K562 (cell line): Measurements from ENCODE around the gene SORCS2. TPM values are rescaled to one million over a fixed set of nuclear protein-coding genes. Genes with fewer than 3 reads are reported as not detected.

Experiments used
- BACH1 ChIP-seq: fragments of 200-800 bp; sonication (Bioruptor generic); IDR thresholded peaks from 2 replicates; pipeline ENCODE4 v1.6.1; 2016; ENCODE audit warnings: missing genetic modification characterization, missing compliant biosample characterization
- BHLHE40 ChIP-seq: IDR thresholded peaks from 2 replicates; pipeline ENCODE4 v1.6.1; 2011; ENCODE audit warnings: low read length, improper control_type of control experiment
- DACH1 ChIP-seq: fragments of 450-650 bp; IDR thresholded peaks from 2 replicates; pipeline ENCODE4 v1.6.1; 2018; ENCODE audit not compliant: partially characterized antibody
- E2F1 ChIP-seq: sonication (generic); formaldehyde crosslinking; IDR thresholded peaks from 2 replicates; pipeline ENCODE4 v1.8.1; 2023; ENCODE audit warnings: mild to moderate bottlenecking, missing genetic modification reagents, moderate library complexity
- HDAC2 ChIP-seq: fragments of 450-650 bp; IDR thresholded peaks from 2 replicates; pipeline ENCODE4 v1.6.1; 2016; ENCODE audit warnings: mild to moderate bottlenecking
- MGA ChIP-seq: fragments of 450-650 bp; IDR thresholded peaks from 2 replicates; pipeline ENCODE4 v1.6.1; 2016; ENCODE audit warnings: mild to moderate bottlenecking, moderate library complexity
- MNT ChIP-seq, 2 experiments: fragments of 450-650 bp; conservative IDR thresholded peaks; 2 replicates each; pipeline ENCODE4 v1.6.1; 2017; ENCODE audit warnings: mild to moderate bottlenecking in 2 of 2, moderate library complexity in 2 of 2
- MYC ChIP-seq, 2 experiments: fragments of 250-450 bp in 1 of 2; sonication (Bioruptor Pico) in 1 of 2; IDR thresholded peaks; 2 replicates each; pipeline versions ENCODE4 v1.5.1 to v1.6.1; 2012 to 2021; ENCODE audit warnings: low read depth in 2 of 2, borderline replicate concordance in 1 of 2, improper control_type of control experiment in 1 of 2, low read length in 1 of 2, mild to moderate bottlenecking in 1 of 2, moderate library complexity in 1 of 2
- POLR2G ChIP-seq: fragments of 200-400 bp; formaldehyde crosslinking; IDR thresholded peaks from 2 replicates; pipeline ENCODE4 v1.6.1; 2017; ENCODE audit warnings: low read depth, mild to moderate bottlenecking, antibody characterized with exemption, low read length, moderate library complexity
- PPARD ChIP-seq: fragments of 250-450 bp; sonication (Bioruptor Pico); IDR thresholded peaks from 2 replicates; pipeline ENCODE4 v1.8.0; 2022; ENCODE audit warnings: inconsistent platforms, mild to moderate bottlenecking, moderate library complexity
- RAD51 ChIP-seq: fragments of 450-650 bp; IDR thresholded peaks from 2 replicates; pipeline ENCODE4 v1.7.1; 2016; ENCODE audit warnings: low read depth, mild to moderate bottlenecking, borderline replicate concordance
- THRAP3 ChIP-seq: fragments of 450-650 bp; IDR thresholded peaks from 2 replicates; pipeline ENCODE4 v1.6.1; 2016; ENCODE audit warnings: mild to moderate bottlenecking, inconsistent platforms, borderline replicate concordance
- ZNF644 ChIP-seq: fragments of 200-800 bp; sonication (Bioruptor generic); IDR thresholded peaks from 2 replicates; pipeline ENCODE4 v1.6.1; 2016; ENCODE audit warnings: low read depth, missing genetic modification characterization, missing compliant biosample characterization
- polyA plus RNA-seq, 8 experiments: library from polyadenylated mRNA; depleted of rRNA in 4 of 8; stranded (reverse) in 5 of 8; unstranded in 3 of 8; fragments of >200 nt; fragmentation: Nextera tagmentation in 2 of 8; fragmentation: Illumina TruSeq in 1 of 8; extraction: Ambion mirVana in 2 of 8; extraction: Trizol in 1 of 8; gene quantifications; 2 replicates each; pipeline versions ENCODE4 v1.2.1 to v1.2.3, GENCODE V29; 2011 to 2014; ENCODE audit warnings: inconsistent platforms in 1 of 8, missing spikeins in 1 of 8
- total RNA-seq, 7 experiments: library from RNA; depleted of rRNA in 6 of 7; stranded (reverse); fragments of >200 nt in 6 of 7; fragmentation: Illumina TruSeq in 2 of 7; extraction: Trizol in 2 of 7; gene quantifications; 2 replicates each; pipeline versions ENCODE4 v1.2.1 to v1.2.3, GENCODE V29; 2011 to 2021; ENCODE audit warnings: low replicate concordance in 1 of 7

SORCS2 gene
- total and polyA plus RNA-seq, 9 of the 15 experiments (the other 6 are each of a cell fraction or from before 2014, with no cell fraction given), result not detected

GRCh38 chr4:7752649-7753048 is 560.3 kb downstream of the SORCS2 start (continued):
- TF ChIP-seq MNT (conservative IDR thresholded peaks at IDR 0.05) (0 out of 4 replicates have a peak, but pooled peaks of 1 of the 2 experiments have one; percentile 25), RAD51 (peak; percentile 93), ZNF644 (no peak), BACH1 (tag) (no peak), MGA (peak; percentile 90), PPARD (CRISPR knock-in tag) (no peak), HDAC2 (no peak), DACH1 (no peak), THRAP3 (no peak), POLR2G (no peak), BHLHE40 (peak; percentile 56; the same call in 1 of the 2 replicates), MYC (IDR thresholded peaks at IDR 0.05; ENCODE audit: low read depth, low read length) (0 out of 2 replicates have a peak, but pooled peaks have one; percentile 25), MYC (CRISPR knock-in tag; IDR thresholded peaks at IDR 0.05; ENCODE audit: borderline replicate concordance, low read depth) (no peak), E2F1 (no peak)
